Daoy (cell line): ENCODE results near the gene TUBA1A. TPM values are rescaled to one million over a fixed set of nuclear protein-coding genes. Genes with fewer than 3 reads are reported as not detected.
"Not testable (repeated sequence)": the region's sequence is repeated elsewhere in the genome, so short reads cannot be mapped to it uniquely, and the experiment has no call there.

Experiments used
- DNase-seq: peaks from one replicate; pipeline ENCODE4 v3.0.0-alpha.2; 2015; ENCODE audit warnings: low read depth
- total RNA-seq: library from RNA; depleted of rRNA; stranded (reverse); fragments of >200 nt; shearing (Covaris generic); gene quantifications from 2 replicates; pipeline ENCODE4 v1.2.3, GENCODE V29; 2014

The TUBA1A gene
- total RNA-seq, 1 experiment from 2014 or later, result 306 TPM

GRCh38 chr12:49201595-49202295 is 12.9 kb upstream of the TUBA1A start:
- peak; percentile 79 for DNase-seq

- DNase-seq, result peak; percentile 63
Observed at GRCh38 chr12:49200919-49201594, 12.2 kb upstream of the TUBA1A start.

GRCh38 chr12:49198431-49199155 is 9.7 kb upstream of the TUBA1A start:
- DNase-seq, result peak; percentile 85

- no peak for DNase-seq
Observed at GRCh38 chr12:49197256-49197655, 8.4 kb upstream of the TUBA1A start.

GRCh38 chr12:49195736-49196135 is 6.9 kb upstream of the TUBA1A start:
- DNase-seq, result no peak

GRCh38 chr12:49193746-49194145 is 4.9 kb upstream of the TUBA1A start:
- not testable (repeated sequence) for DNase-seq

GRCh38 chr12:49191498-49191897 is 2.6 kb upstream of the TUBA1A start:
- DNase-seq, result not testable (repeated sequence)

- DNase-seq, result no peak
Observed at GRCh38 chr12:49190974-49191373, 2.1 kb upstream of the TUBA1A start.

GRCh38 chr12:49189731-49190716 is 1.1 kb upstream of the TUBA1A start:
- no peak for DNase-seq

- peak; percentile 76 for DNase-seq
Observed at GRCh38 chr12:49188201-49188915, 522 bp downstream of the TUBA1A start.

- DNase-seq, result peak; percentile 19
Observed at GRCh38 chr12:49187184-49187583, 1.7 kb downstream of the TUBA1A start.

- not testable (repeated sequence) for DNase-seq
Observed at GRCh38 chr12:49186307-49186706, 2.6 kb downstream of the TUBA1A start.

GRCh38 chr12:49184697-49185096 is 4.2 kb downstream of the TUBA1A start:
- DNase-seq, result not testable (repeated sequence)

GRCh38 chr12:49183214-49183950 is 5.5 kb downstream of the TUBA1A start:
- DNase-seq, result not testable (repeated sequence)

GRCh38 chr12:49174218-49174617 is 14.7 kb downstream of the TUBA1A start:
- DNase-seq, result peak; percentile 19

- no peak for DNase-seq
Observed at GRCh38 chr12:49170924-49171323, 18.0 kb downstream of the TUBA1A start.

GRCh38 chr12:49165114-49165513 is 23.8 kb downstream of the TUBA1A start:
- DNase-seq, result no peak

- DNase-seq, result not testable (repeated sequence)
Observed at GRCh38 chr12:49161901-49162300, 27.0 kb downstream of the TUBA1A start.

- no peak for DNase-seq
Observed at GRCh38 chr12:49161092-49161795, 27.6 kb downstream of the TUBA1A start.
